HG03565 (cell line): Measurements from ENCODE around the gene CLDN6.
A peak's percentile ranks its signal among the peaks of the same experiment; 100 is the strongest.

Experiments used
- ATAC-seq: cut with Tn5 transposase; IDR thresholded peaks from one replicate; pipeline ENCODE4 v1.9.1; 2021; ENCODE audit warnings: mild to moderate bottlenecking, moderate library complexity; ENCODE audit not compliant: unreplicated experiment

CLDN6 gene

DNA sequence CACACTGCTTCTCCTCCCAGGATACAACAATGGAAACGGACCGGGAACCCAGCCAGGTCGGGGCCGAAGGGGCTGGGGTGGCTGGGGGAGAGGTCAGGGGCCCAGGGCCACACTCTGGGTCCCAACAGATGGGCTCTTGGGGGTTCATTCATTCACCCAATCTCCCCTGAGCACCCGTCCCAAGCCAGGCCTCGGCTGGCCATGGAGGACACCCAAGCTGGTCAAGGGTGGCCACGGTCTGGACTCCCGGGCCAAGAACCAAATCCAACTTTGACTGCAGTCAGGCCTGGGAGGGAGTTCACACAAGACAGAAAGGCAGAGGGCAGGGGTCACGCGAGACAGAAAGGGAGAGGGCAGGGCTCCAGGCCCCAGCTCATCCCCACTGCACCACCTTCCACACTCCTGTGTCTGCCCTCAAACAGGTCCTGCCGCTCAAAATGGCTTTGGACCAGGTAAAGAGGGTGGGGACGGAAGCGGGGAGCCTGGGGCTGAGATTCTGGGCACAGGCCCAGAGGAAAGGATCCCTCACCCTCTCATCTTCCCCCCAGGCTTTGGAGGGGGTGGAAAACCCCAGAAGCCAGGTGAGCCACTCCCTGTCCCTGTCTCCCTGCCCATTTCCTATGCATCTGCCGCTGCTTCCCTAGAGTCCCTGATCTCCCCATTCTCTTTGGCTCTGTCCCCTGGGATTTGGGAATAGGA is 25.5 kb downstream of the CLDN6 start:
- no peak for ATAC-seq

DNA sequence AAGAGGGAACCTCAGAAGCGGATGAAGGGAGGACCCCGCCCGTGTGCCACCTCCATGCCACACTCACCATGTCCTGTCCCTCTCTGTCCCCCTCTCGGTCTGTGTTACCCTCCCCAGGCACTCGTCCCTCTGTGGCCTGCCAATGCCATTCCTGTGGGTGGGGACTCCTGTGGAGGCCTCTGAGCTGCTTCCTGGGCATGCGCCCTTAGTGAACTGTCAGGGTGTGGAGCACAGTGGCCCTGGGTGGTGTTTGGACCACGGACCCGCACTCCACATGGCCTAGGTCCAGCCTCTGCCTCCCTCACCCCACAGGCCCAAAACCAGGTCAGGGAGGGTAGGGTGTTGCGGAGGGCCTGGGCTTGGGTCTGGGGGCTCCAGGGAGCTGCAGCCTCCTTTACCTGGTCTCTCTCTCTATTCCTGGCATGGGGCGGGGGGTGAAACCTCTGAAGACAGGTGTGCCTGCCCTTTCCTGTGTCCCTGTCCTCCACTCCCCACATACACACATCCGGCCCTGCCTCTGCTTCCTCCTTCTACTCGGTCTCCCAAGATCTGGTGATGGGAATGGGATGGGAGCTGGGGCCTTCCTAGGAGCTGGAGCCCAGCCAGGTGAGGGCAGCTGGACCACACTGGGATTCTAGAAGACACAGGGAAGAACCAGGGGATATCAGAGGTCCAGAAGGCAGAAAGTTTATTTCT is 26.3 kb downstream of the CLDN6 start:
- ATAC-seq: no peak

DNA sequence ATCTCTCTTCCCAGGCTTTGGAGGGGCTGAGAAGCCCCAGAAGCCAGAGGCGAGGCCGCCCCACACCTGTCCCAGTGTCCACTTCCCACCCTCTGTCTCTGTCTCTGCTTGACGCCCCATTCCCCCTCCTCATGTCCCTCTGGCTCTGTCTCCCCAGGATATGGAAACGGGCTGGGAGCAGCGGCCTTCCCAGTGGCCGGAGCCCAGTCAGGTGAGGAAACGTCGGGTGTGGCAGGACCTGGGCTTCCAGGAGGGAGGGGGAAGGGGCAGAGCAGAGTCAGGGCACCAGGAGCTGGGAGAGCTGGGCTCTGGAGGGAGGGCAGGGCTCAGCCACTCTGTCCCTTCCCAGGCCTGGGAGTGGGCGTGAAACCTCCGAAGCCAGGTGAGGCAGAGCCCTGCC is 27.1 kb downstream of the CLDN6 start:
- no peak for ATAC-seq

DNA sequence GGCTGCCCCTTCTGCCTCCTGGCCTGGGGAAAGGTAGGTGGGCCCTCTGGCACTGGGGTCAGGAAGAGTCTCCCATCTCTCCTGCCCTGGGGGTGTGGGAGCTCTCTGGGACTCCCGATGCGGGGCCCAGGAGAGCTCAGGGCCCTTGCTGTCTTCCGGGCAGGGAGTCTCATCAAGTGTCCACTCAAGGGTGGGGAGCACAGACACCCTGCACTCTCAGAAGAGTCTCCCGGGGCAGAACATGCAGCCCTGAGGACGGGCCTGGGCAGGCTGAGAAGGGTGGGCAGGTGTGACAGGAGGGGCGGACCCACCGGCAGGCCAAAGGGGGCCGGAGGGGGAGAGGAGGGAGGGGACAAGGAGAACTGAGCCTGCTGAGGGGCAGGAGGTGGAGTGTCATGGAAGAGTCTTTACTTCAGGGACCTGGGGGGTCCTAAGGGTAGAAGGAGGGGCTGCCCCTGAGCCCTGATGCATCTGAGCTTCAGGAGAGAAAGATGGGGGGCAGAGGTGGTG is 29.3 kb downstream of the CLDN6 start:
- ATAC-seq: no peak

DNA sequence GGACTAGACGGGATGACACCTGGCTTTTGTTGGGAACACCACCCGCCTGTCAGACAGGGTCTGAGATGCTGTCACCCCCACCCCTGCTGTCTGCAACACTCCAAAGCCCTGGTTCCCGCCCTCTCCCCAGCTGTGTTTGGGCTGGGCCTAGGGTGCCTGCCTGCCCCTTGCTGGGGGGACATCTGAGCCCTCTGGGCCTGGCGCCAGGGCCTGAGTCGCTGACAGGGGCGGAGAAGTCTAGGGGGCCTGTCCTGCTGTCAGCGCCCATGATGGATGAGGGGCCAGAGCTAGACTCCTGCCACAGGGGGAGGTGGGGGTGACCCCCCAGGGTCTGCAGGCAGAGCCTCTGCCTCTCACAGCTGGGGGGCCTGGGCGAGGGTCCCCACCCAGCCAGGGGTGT is 30.1 kb downstream of the CLDN6 start:
- ATAC-seq: no peak

DNA sequence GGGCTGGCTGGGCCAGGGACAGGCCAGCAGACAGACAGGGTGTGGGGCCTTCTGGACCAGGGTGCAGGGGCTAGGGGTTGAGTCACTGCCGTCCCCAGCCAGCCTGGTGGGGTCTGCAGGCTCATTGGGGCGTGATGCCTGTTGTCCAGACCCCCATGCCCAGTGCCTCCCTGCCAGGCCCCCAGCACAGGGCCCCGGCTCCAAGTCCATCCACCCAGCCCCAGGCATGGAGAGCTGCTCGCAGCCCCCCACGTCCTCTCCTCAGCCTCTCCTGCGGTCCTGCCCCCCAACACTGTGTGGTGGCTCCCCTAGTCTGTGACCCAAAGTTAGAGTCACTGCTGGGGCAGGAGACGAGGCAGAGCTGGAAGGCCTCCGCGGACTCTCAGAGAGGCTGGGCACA is 30.7 kb downstream of the CLDN6 start:
- ATAC-seq: no peak

DNA sequence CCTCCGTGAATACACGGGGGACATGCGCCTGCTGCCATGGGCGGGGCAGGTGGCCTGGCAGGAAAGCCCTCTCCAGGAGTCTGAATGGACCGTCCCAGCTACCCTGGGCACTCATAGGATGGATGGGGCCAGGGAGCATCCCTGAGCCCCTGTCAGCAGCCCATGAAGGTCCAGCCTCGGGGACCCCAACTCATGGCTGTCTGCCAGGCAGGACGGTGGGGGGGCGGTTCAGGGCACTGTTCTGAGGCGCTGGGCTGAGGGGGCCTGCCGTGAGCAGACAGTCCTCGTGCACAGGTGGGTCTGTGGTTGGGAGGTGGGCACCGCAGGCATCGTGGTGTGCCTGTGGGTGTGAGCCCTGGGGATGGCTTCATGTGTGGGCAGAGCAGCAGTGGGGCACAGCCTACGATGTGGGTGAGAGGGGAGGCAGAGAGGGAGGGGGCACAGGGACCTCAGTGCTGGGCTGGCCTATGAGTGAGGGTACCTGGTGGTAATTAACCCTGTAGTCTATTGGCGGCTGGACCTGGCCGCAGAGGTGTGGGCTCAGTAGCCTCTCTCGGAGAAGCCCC is 31.3 kb downstream of the CLDN6 start:
- ATAC-seq: no peak

DNA sequence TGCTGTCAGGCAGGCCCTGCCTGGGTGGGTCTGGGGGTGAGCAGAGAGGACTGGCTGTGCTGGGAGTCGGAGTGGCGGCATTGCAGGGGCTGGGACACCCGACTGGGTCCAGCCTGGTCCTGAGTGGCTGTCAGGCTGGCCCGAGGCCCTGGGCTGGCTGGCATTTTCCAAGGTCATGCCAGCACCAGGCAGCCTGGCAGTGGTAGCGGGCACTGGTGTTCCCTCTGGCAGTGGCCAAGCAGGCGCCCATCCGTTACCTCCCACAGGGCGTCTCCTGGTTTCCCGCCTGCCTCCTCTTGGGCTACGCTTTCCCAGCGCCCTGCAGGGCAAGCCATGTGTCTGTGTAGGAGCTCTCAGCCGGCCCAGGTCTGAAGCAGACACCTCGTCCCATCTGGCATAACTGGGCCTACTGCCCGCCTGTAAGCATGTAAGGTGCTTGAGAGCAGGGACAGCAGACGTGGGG is 32.1 kb downstream of the CLDN6 start:
- ATAC-seq: no peak

DNA sequence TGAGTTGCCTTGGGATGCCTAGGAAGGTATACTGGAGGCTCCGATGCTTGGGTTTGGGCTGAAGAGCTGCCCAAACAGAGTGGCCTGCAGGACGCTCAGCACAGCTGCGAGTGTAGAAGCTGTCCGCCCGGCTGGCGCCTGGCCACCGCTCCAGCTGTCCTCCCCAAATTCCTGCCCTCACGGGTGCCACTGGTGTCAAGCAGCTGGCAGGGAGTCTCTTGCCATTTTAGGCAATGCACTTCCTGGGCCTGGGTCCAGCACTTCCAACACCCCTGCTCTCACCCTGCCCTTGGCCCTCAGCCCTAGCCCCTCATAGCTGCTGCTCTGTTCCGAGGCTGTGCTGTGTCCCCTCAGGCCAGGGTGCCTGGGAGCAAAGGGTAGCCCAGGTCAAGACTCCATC is 32.5 kb downstream of the CLDN6 start:
- ATAC-seq: no peak

DNA sequence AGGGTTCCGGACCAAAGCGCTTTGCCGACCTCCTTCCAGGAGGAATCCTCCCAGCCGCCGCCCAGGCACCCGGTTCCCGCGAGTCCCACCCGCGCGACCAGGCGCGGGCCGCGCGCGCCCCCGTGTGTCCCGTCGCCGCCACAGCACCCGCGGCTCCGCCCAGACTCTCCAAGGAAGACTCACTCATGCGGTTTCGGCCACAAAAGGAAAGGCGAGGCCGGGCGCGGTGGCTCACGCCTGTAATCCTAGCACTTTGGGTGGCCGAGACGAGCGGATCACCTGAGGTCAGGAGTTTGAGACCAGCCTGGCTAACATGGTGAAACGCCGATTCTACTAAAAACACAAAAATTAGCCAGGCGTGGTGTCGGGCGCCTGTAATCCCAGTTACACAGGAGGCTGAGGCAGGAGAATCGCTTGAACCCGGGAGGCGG is 34.3 kb downstream of the CLDN6 start:
- ATAC-seq: peak; percentile 33

DNA sequence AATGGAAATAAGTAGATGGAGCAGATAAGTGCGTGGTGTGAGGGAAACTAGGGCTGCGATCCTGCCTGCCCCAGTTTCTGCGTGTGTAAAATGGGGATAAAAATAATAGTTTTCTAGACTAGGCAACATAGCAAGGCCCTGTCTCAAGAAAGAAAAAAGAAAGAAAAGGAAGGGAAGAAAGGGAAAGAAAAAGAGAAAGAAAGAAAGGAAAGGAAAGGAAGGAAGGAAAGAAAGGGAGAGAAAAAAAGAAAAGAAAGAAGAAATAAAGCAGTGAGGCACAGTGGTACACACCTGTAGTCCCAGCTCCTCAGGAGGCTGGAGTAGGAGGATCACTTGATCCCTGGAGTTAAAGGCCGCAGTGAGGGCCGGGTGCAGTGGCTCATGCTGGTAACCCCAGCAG is 35.6 kb downstream of the CLDN6 start:
- no peak for ATAC-seq

DNA sequence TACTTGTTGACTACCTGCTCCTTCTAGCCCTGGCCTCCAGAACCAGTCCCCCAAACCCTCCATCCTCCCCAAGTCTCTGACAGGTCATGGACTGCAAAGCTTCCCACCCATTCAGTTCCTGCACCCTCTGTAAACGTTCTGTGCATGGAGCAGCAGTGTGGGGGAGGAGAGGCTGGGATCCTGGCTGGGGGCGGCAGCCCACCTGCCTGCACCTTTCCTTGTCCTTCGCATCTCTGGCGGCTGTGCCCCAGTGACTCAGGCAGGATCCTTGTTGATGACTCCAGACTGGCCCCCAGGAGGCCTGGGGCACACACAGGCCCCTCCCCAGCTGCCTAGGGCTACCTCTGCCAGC is 36.1 kb downstream of the CLDN6 start:
- ATAC-seq: no peak

DNA sequence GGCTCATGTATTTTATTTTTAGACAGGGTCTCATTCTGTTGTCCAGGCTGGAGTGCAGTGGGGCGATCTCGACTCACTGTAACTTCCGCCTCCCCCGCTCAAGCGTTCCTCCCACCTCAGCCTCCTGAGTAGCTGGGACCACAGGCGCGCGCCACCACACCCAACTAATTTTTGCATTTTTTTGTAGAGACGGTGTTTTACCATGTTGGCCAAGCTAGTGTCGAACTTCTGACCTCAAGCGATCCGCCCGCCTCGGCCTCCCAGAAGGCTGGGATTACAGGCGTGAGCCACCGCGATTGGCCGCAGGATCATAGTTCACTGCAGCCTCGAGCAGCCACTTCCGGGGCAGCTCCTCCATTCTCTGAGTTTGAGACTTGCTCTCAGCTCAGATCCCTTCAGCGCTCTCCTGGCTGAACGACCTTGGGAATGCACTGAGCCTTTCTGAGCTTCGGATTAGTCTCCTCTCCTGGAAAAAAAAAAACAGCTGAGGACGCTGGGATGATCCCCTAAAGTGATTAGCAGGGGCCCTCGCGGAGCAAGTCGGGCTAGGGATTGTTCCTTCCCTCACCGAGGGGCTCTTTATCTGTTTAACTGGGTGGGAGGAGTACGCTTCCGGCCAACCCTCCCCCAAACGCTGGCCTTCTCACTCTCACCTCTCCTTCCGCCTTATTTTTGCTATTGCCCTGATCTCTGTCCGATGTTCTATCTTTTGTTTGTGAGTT is 36.6 kb downstream of the CLDN6 start:
- no peak for ATAC-seq

DNA sequence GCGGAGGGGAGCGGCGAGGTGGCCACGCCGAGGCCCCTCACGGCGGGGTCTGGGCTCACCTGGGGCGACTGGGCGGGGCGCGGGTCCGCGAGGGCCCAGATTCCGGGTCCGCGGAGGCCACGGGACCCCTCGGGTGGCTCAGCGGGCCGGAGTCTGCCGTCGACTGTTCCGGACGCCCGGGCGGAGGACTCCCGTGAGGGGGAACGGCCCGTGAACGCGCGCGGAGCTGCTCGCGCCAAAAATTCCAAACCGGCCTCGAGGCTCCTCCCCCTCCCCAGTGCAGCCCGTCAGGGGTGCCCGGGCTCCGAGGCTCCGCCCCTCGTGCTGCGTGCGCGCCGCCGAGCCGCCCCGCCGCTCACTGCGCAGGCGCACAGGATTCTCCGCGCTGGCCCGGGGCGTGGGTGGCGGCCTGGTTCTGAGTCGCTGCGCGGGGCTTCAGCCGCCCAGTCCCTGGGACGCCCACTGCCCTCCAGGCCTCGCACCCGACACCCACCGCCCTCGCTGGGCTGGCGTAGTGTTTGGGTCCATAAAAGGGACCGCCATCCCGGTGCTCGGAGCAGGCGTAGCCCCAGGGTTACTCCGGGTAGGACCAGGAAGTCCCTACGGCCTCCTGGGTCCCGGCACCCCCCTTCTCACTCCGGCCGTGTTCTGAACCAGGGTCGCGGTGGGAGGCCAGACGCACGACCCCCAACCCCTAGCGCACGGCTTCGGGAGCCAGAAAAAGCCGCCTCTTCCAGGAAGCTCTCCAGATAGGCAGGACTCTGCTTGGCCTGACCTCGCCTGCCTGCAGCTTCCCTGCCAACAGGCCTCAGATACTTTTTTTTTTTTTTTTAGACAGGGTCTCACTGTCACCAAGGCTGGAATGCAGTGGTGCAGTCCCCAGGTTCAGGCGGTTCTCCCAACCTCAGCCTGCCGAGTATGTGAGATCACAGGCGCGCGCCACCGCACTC is 37.5 kb downstream of the CLDN6 start, which contains the start of gene PKMYT1:
Gene PKMYT1 (minus strand): TSS at position 220 of the 950 bp plus-strand sequence. CDS start 789 bp downstream, outside the sequence.
- ATAC-seq: peak; percentile 66

DNA sequence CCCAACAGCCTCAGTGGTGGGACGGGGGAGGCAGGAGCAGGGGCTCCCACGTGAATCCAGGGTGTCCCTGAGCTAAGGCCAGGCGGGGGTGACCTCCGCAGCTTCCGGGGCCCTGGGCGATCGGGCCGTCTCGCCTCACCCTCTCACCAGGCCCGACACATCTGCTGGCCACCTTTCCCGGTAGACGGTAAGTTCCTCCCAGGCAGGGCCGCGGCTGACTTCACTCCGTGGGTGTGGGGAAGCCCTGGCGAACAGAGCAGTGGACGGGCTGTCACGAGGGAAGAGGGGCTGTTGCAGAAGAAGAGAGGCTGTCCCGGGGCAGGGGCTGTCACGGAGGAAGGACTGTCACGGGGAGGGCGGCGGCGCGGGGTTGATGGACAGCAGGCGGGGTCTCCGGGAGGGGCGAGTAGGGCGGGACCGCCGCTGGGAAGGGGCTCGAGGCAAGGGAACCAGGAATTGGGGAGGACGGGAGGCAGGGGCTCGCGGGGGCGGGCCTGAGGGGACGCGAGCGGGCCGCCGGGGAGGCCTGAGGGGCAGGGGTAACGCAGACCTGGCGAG is 38.2 kb downstream of the CLDN6 start:
- no peak for ATAC-seq

DNA sequence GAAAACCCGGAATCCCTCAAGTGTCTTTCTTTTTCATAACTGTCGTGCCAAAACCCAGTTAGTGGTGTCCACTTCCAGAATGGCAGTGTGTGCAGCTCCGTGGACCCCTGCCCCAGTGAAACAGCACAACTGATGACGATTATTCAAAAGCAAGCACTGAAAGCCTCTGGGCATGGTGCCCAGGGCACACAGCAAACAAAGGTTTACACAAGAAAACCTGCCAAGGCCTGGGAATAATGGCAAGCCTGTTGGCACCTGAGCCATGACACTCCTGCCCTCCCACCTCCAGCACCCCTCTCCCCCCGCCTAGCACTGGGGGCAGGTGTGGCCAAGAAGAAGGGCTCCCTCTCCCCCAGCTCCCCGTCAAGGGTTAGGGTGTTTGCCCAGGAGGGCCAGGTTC is 40.5 kb downstream of the CLDN6 start:
- ATAC-seq: no peak

DNA sequence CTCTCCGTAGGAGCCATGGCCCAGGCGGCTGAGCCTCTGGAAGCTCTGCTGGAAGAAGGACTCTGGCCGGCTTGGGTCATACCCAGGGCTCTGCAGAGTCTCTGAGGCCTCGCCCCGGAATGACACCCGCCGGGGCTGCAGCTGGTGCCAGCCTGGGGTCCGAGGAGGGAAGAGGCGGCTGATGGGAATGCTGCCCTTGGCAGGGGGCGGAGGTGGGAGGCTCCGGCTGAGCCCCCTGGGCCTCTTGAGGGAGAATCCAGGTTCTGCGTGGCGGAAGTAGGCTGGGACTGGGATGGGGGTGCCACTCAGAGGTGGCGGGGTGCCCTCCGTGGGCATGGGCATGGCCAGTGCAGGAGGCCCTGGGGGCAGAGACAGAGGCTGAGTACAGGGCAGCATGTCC is 41.3 kb downstream of the CLDN6 start:
- ATAC-seq: no peak

DNA sequence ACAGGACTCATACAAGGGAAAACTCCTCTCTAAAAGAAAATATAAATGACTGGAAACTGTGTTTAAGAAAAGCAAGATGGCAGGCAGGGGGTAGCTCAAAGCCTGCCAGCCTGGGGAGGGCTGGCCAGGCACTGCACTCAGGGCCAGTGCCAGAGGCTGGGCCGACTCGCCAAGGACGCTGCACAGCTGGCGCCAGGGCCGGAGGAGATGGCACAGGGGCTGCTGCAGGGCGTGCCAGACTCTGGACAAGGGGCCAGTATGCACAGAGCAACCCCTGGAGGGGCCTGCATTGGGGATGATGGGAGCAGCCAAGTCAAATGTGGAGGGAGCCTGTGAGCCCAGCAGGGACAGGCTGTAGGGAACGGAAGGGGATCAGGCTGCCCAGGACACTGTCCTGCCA is 41.8 kb downstream of the CLDN6 start:
- ATAC-seq: no peak

DNA sequence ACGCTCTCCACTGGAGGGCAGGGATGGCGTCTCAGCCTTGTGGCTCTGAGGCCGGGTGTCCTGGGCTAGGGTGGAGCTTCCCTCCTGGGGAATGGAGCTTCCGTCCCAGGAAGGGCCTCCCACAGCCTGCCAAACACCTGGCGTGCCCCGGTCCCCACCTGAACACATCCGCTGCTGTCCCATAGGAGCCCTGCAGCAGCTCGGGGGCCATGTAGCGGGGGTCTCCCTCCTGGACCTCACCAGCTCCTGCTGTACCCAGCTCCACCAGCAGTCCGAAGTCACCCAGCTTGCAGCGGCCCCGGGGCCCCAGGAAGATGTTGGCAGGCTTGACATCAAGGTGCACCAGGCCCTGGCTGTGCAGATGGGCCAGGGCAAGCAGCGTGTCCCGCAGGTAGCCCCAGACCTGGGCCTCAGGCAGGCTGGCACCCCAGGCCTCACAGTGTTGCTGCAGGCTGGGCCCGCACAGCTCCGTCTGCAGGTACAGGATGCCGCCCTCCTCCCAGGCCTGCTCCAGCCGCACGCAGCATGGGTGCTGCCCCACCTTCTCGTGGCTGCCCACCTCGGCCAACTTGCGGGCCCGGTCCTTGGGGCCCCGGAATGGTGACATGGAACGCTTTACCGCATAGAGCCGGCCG is 42.7 kb downstream of the CLDN6 start:
- ATAC-seq: no peak
